H1 (cell line): ENCODE results near the gene TCEANC2. TPM values are rescaled to one million over a fixed set of nuclear protein-coding genes. Genes with fewer than 3 reads are reported as not detected.

Experiments
- CTCF ChIA-PET: fragments of 300-600 bp; sonication (Branson Sonifier 250); formaldehyde crosslinking; loops from one replicate; lab custom pipeline; 2021; ENCODE audit not compliant: partially characterized antibody; lab: Charles Lee
- POLR2A ChIA-PET: fragments of 300-600 bp; sonication (Branson Sonifier 250); formaldehyde crosslinking; loops from one replicate; lab custom pipeline; 2021; ENCODE audit warnings: inconsistent platforms; ENCODE audit not compliant: partially characterized antibody; lab: Charles Lee
- DNase-seq, 2 experiments: peaks; one replicate each; pipeline versions ENCODE4 v3.0.0 to v3.0.0-alpha.2; 2010 to 2022; ENCODE audit warnings: low spot score in 2 of 2, low read depth in 1 of 2, mixed read lengths in 1 of 2
- FAIRE-seq: peaks from 2 replicates; lab custom pipeline; 2011; peaks lifted over from hg19 to GRCh38; lab: Jason Lieb, UNC
- H2AFZ ChIP-seq: 2 replicates; pipeline ENCODE4 v1.8.1; 2012; ENCODE audit warnings: low read length, inconsistent platforms
- H2AK5ac ChIP-seq: 2 replicates; pipeline ENCODE4 v1.6.1; 2013; ENCODE audit warnings: low read depth, low read length
- H2BK120ac ChIP-seq: replicated peaks from 2 replicates; pipeline ENCODE3; 2013; ENCODE audit warnings: low read depth, low read length, inconsistent platforms
- H2BK12ac ChIP-seq: 2 replicates; pipeline ENCODE4 v1.6.1; 2013; ENCODE audit warnings: low read depth, low read length
- H2BK15ac ChIP-seq: 2 replicates; pipeline ENCODE4 v1.6.1; 2013; ENCODE audit warnings: low read length
- H2BK20ac ChIP-seq: 2 replicates; pipeline ENCODE4 v1.6.1; 2013; ENCODE audit warnings: low read length
- H2BK5ac ChIP-seq: 2 replicates; pipeline ENCODE4 v1.6.1; 2013; ENCODE audit warnings: low read depth, low read length
- H3K14ac ChIP-seq: 2 replicates; pipeline ENCODE4 v1.6.1; 2013; ENCODE audit warnings: inconsistent platforms; ENCODE audit not compliant: insufficient read length
- H3K18ac ChIP-seq: 2 replicates; pipeline ENCODE4 v1.6.1; 2013; ENCODE audit warnings: low read length; ENCODE audit errors: extremely low read depth
- H3K23ac ChIP-seq: 2 replicates; pipeline ENCODE4 v1.6.1; 2013; ENCODE audit warnings: inconsistent platforms; ENCODE audit not compliant: insufficient read length
- H3K23me2 ChIP-seq: 2 replicates; pipeline ENCODE4 v1.6.1; 2013; ENCODE audit warnings: low read depth, low read length
- H3K27ac ChIP-seq: 2 replicates; pipeline ENCODE4 v1.6.1; 2011; ENCODE audit warnings: low read depth, low read length, inconsistent platforms
- H3K27me3 ChIP-seq, 4 experiments: replicated peaks in 1 of 4; 1 replicate in 1 of 4; 2 replicates in 3 of 4; pipeline versions ENCODE4 v1.6.1 to v1.8.1; 2011 to 2013; ENCODE audit warnings: low read length in 3 of 4, mild to moderate bottlenecking in 3 of 4, inconsistent platforms in 2 of 4, mixed read lengths in 2 of 4, moderate library complexity in 1 of 4; ENCODE audit not compliant: control insufficient read depth in 3 of 4, insufficient read depth in 3 of 4; ENCODE audit errors: extremely low read depth in 1 of 4
- H3K36me3 ChIP-seq, 4 experiments: 2 replicates each; pipeline versions ENCODE4 v1.6.1 to v1.8.1; 2011 to 2013; ENCODE audit warnings: mild to moderate bottlenecking in 4 of 4, low read length in 3 of 4, moderate library complexity in 2 of 4, control low read depth in 1 of 4, inconsistent platforms in 1 of 4; ENCODE audit not compliant: insufficient read depth in 4 of 4, control insufficient read depth in 2 of 4
- H3K4ac ChIP-seq: replicated peaks from 2 replicates; pipeline ENCODE3; 2013; ENCODE audit warnings: low read length, low read depth, mixed read lengths, inconsistent platforms; ENCODE audit not compliant: insufficient read length
- H3K4me1 ChIP-seq, 4 experiments: replicated peaks in 1 of 4; 1 replicate in 1 of 4; 2 replicates in 3 of 4; pipeline versions ENCODE4 v1.6.1 to v1.8.1; 2011 to 2013; ENCODE audit warnings: low read length in 3 of 4, inconsistent platforms in 2 of 4, mixed read lengths in 1 of 4; ENCODE audit not compliant: insufficient read depth in 4 of 4, control insufficient read depth in 3 of 4
- H3K4me2 ChIP-seq, 2 experiments: 2 replicates each; pipeline versions ENCODE4 v1.6.1 to v1.8.1; 2011 to 2013; ENCODE audit warnings: low read depth in 2 of 2, low read length in 2 of 2, control low read depth in 1 of 2, inconsistent platforms in 1 of 2, mild to moderate bottlenecking in 1 of 2; ENCODE audit not compliant: insufficient read depth in 1 of 2
- H3K4me3 ChIP-seq, 4 experiments: fragments of 200-600, 300-600 bp in 1 of 4; sonication (generic), shearing (Covaris generic), sonication (Bioruptor Twin) in 1 of 4; 2 replicates each; pipeline versions ENCODE4 v1.5.1 to v1.8.1; 2011 to 2016; ENCODE audit warnings: low read length in 4 of 4, low read depth in 3 of 4, control low read depth in 2 of 4, inconsistent platforms in 2 of 4, mild to moderate bottlenecking in 2 of 4, mixed read lengths in 1 of 4, moderate library complexity in 1 of 4; ENCODE audit not compliant: insufficient read depth in 2 of 4; ENCODE audit errors: extremely low read depth in 1 of 4
- H3K56ac ChIP-seq: replicated peaks from 2 replicates; pipeline ENCODE3; 2013; ENCODE audit warnings: low read depth, mild to moderate bottlenecking, mixed read lengths, low read length, inconsistent platforms; ENCODE audit not compliant: insufficient read length
- H3K79me1 ChIP-seq: 2 replicates; pipeline ENCODE4 v1.6.1; 2013; ENCODE audit warnings: low read depth, low read length, control low read depth
- H3K79me2 ChIP-seq, 2 experiments: 2 replicates each; pipeline versions ENCODE4 v1.6.1 to v1.8.1; 2012 to 2013; ENCODE audit warnings: low read length in 2 of 2, mild to moderate bottlenecking in 2 of 2, inconsistent platforms in 1 of 2; ENCODE audit not compliant: insufficient read depth in 2 of 2, control insufficient read depth in 1 of 2
- H3K9ac ChIP-seq, 4 experiments: replicated peaks in 1 of 4; 1 replicate in 1 of 4; 2 replicates in 3 of 4; pipeline versions ENCODE4 v1.6.1 to v1.8.1; 2011 to 2013; ENCODE audit warnings: low read depth in 3 of 4, low read length in 3 of 4, control low read depth in 2 of 4, mild to moderate bottlenecking in 2 of 4, moderate library complexity in 2 of 4, inconsistent platforms in 1 of 4; ENCODE audit errors: extremely low read depth in 1 of 4
- H3K9me3 ChIP-seq, 2 experiments: 2 replicates each; pipeline versions ENCODE4 v1.6.1 to v1.8.1; 2012 to 2013; ENCODE audit warnings: mild to moderate bottlenecking in 2 of 2, moderate library complexity in 2 of 2, control low read depth in 1 of 2, inconsistent platforms in 1 of 2, low read depth in 1 of 2, low read length in 1 of 2, mixed read lengths in 1 of 2; ENCODE audit not compliant: insufficient read depth in 2 of 2
- H4K20me1 ChIP-seq, 2 experiments: replicated peaks in 1 of 2; 2 replicates each; pipeline versions ENCODE3 to v1.8.1; 2011 to 2013; ENCODE audit warnings: inconsistent platforms in 2 of 2, low read length in 2 of 2, mild to moderate bottlenecking in 1 of 2; ENCODE audit not compliant: insufficient read depth in 2 of 2, control insufficient read depth in 1 of 2
- H4K5ac ChIP-seq: 2 replicates; pipeline ENCODE4 v1.6.1; 2013; ENCODE audit warnings: low read length, low read depth, mixed read lengths, inconsistent platforms; ENCODE audit not compliant: insufficient read length
- H4K8ac ChIP-seq: 2 replicates; pipeline ENCODE4 v1.8.0; 2013; ENCODE audit warnings: mild to moderate bottlenecking, moderate library complexity, low read length, inconsistent platforms; ENCODE audit not compliant: insufficient read depth; ENCODE audit errors: extremely low read depth
- H4K91ac ChIP-seq: replicated peaks from 2 replicates; pipeline ENCODE3; 2013; ENCODE audit warnings: low read length, mixed read lengths, inconsistent platforms; ENCODE audit not compliant: insufficient read length
- JUN ChIP-seq: IDR thresholded peaks from 2 replicates; pipeline ENCODE4 v1.6.1; 2011; ENCODE audit warnings: low read depth, mild to moderate bottlenecking, improper control_type of control experiment, low read length
- JUND ChIP-seq: IDR thresholded peaks from 2 replicates; pipeline ENCODE4 v1.6.1; 2011; ENCODE audit warnings: mild to moderate bottlenecking, improper control_type of control experiment, low read length
- WGBS, 2 experiments: shearing (Covaris generic) in 1 of 2; methylation state at CpG; one replicate each; pipeline versions ENCODE4 v1.1.6 to v1.1.7; 2013 to 2015; ENCODE audit warnings: low lambda C conversion rate in 2 of 2, mixed read lengths in 2 of 2, inconsistent platforms in 1 of 2, low coverage in 1 of 2, missing lambda C conversion rate in 1 of 2; ENCODE audit not compliant: insufficient replicate concordance in 2 of 2, insufficient coverage in 1 of 2, insufficient read length in 1 of 2; ENCODE audit errors: extremely low coverage in 1 of 2, missing lambda C conversion rate in 1 of 2; 5-methylcytosine and 5-hydroxymethylcytosine counted together
- polyA plus RNA-seq, 7 experiments: library from polyadenylated mRNA; depleted of rRNA in 3 of 7; stranded (reverse) in 5 of 7; unstranded in 2 of 7; fragments of >200 nt in 5 of 7; fragments of 200-250 nt in 2 of 7; gene quantifications; 1 replicate in 5 of 7; 2 replicates in 1 of 7; 4 replicates in 1 of 7; pipeline versions ENCODE4 v1.2.1 to v1.2.3, GENCODE V29; 2011 to 2013; ENCODE audit warnings: missing spikeins in 2 of 7, mixed read lengths in 2 of 7
- total RNA-seq: library from RNA; stranded (reverse); fragmentation: NEBNext Ultra II Directional; extraction: Animal tissue kit (Norgen Biotek cat#: 25700); gene quantifications from 2 replicates; pipeline ENCODE4 v1.2.1, GENCODE V29; 2021

TCEANC2 gene
- total and polyA plus RNA-seq, 2 of the 8 experiments (the other 6 are each of a cell fraction or from before 2014, with no cell fraction given), result 4.2 to 8.2 TPM

DNA sequence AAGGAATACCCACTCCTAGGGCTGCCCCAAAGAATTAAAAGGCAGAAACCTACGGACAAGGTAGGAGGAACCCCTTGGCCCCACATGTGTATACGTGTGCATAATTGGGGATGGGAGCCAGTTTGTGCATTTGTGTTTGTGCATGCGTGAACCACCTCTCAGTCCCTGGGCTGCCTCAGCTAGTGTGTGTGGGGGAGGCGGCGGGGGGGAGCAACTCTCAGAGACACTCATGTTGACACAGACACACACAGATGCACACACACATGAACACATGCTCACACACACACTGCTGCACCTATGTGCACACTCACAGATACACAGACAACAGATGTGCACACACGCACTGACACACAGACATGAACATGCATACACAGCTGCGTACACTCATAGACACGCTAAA, 40.5 kb upstream of the TCEANC2 start:
- POLR2A ChIA-PET, result no interaction called here
- no peaks in the 10 kb centered on the region for H3K9me3 ChIP-seq
- H4K5ac ChIP-seq, result no peak overlapping the region

More for the DNA sequence above, 40.5 kb upstream of the TCEANC2 start:
- H3K9ac ChIP-seq, result no peak overlapping the region
- H3K27me3 ChIP-seq, result no peaks in the 10 kb centered on the region
- no peaks in the 10 kb centered on the region; the same call in 1 of the 2 replicates for H3K23me2 ChIP-seq
- DNase-seq, result peak in 1 of 2 experiments; percentile 29
- no peak for FAIRE-seq
- no peak overlapping the region for H3K27ac ChIP-seq
- no peak overlapping the region for H2AK5ac ChIP-seq
- no peak overlapping the region for H3K56ac ChIP-seq
- no peaks in the 10 kb centered on the region for H3K79me1 ChIP-seq
- H3K36me3 ChIP-seq, result no peaks in the 10 kb centered on the region
- H2BK15ac ChIP-seq, result peak overlapping the region; percentile 98; the same call in 1 of the 2 replicates
- H3K23ac ChIP-seq, result no peak overlapping the region
- H3K4ac ChIP-seq, result no peak overlapping the region
- no peak overlapping the region for H2BK5ac ChIP-seq
- H4K8ac ChIP-seq, result no peak overlapping the region
- no peak overlapping the region for H4K91ac ChIP-seq
- TF ChIP-seq JUN, result no peak
- TF ChIP-seq JUND, result no peak
- H3K14ac ChIP-seq, result no peak overlapping the region
- H2AFZ ChIP-seq, result no peak overlapping the region
- peaks cover 0 to 3% (median 0%) of the 10 kb centered on the region in 4 experiments; a peak in 1 of 7 replicates for H3K4me1 ChIP-seq
- H2BK20ac ChIP-seq, result no peak overlapping the region
- H3K18ac ChIP-seq, result no peak overlapping the region
- CTCF ChIA-PET, result interaction anchor here (1.2 kb wide), 1 partner anchor 20 kb away, joined by 3 read pairs; no protein-coding TSS in a partner anchor
- H2BK120ac ChIP-seq, result no peak overlapping the region
- 89% methylated on average over 8 of the region's 8 CpGs; no CpG with 5 or more reads in 1 of the 2 experiments for WGBS, 2 experiments
- H3K4me2 ChIP-seq, result no peak overlapping the region
- no peak overlapping the region for H3K4me3 ChIP-seq
- H4K20me1 ChIP-seq, result no peaks in the 10 kb centered on the region
- H3K79me2 ChIP-seq, result no peaks in the 10 kb centered on the region
- peak overlapping the region; percentile 75; the same call in 1 of the 2 replicates for H2BK12ac ChIP-seq
